HepG2 (cell line): Measurements from ENCODE around the gene CYTH1. TPM values are rescaled to one million over a fixed set of nuclear protein-coding genes. Genes with fewer than 3 reads are reported as not detected.

Experiments
- BCL6 ChIP-seq: IDR thresholded peaks from 2 replicates; pipeline ENCODE4 v1.6.1; 2016; ENCODE audit warnings: missing genetic modification reagents, missing compliant biosample characterization
- CBX1 ChIP-seq: IDR thresholded peaks from one replicate; pipeline ENCODE4 v1.6.1; 2016; ENCODE audit warnings: antibody characterized with exemption, low read depth
- CERS6 ChIP-seq: sonication (generic); formaldehyde crosslinking; IDR thresholded peaks from 2 replicates; pipeline ENCODE4 v1.5.0; 2020; ENCODE audit warnings: missing genetic modification reagents
- FOSL1 ChIP-seq: sonication (generic); formaldehyde crosslinking; IDR thresholded peaks from 2 replicates; pipeline ENCODE4 v1.9.0; 2021; ENCODE audit warnings: missing genetic modification reagents, borderline replicate concordance
- HOXA9 ChIP-seq: sonication (generic); formaldehyde crosslinking; IDR thresholded peaks from 2 replicates; pipeline ENCODE4 v1.8.1; 2022; ENCODE audit warnings: missing genetic modification reagents, mild to moderate bottlenecking, moderate library complexity, borderline replicate concordance
- JUN ChIP-seq: sonication (generic); formaldehyde crosslinking; IDR thresholded peaks from 2 replicates; pipeline ENCODE4 v1.4.0; 2020; ENCODE audit warnings: mild to moderate bottlenecking, missing genetic modification reagents
- MLXIP ChIP-seq: sonication (generic); formaldehyde crosslinking; IDR thresholded peaks from 2 replicates; pipeline ENCODE4 v1.9.0; 2021; ENCODE audit warnings: missing genetic modification reagents, borderline replicate concordance
- MTERF4 ChIP-seq: sonication (generic); formaldehyde crosslinking; IDR thresholded peaks from 2 replicates; pipeline ENCODE4 v1.8.0; 2023; ENCODE audit warnings: mild to moderate bottlenecking, missing genetic modification reagents
- MZF1 ChIP-seq: sonication (generic); formaldehyde crosslinking; IDR thresholded peaks from 2 replicates; pipeline ENCODE4 v1.8.1; 2023; ENCODE audit warnings: mild to moderate bottlenecking, missing genetic modification reagents, borderline replicate concordance
- NFE2L2 ChIP-seq: fragments of 150-350 bp; IDR thresholded peaks from 2 replicates; pipeline ENCODE4 v1.6.1; 2014; ENCODE audit warnings: low read length
- SOX13 ChIP-seq, 3 experiments: fragments of 450-650 bp in 1 of 3; sonication (generic) in 1 of 3; formaldehyde crosslinking in 1 of 3; IDR thresholded peaks in 2 of 3; conservative IDR thresholded peaks in 1 of 3; 2 replicates each; pipeline versions ENCODE4 v1.5.0 to v1.6.1; 2016 to 2020; ENCODE audit warnings: antibody characterized with exemption in 1 of 3, mild to moderate bottlenecking in 1 of 3, missing compliant biosample characterization in 1 of 3, missing genetic modification reagents in 1 of 3, moderate library complexity in 1 of 3
- SOX5 ChIP-seq: IDR thresholded peaks from 2 replicates; pipeline ENCODE4 v1.6.1; 2016; ENCODE audit warnings: borderline replicate concordance
- SRF ChIP-seq: IDR thresholded peaks from 2 replicates; pipeline ENCODE4 v1.6.1; 2011; ENCODE audit warnings: mild to moderate bottlenecking, low read depth, low read length, moderate library complexity
- TOE1 ChIP-seq: sonication (generic); formaldehyde crosslinking; IDR thresholded peaks from 2 replicates; pipeline ENCODE4 v1.4.0; 2020; ENCODE audit warnings: mild to moderate bottlenecking, missing genetic modification reagents
- U2AF2 ChIP-seq: fragments of 200-400 bp; formaldehyde crosslinking; IDR thresholded peaks from 2 replicates; pipeline ENCODE4 v1.6.1; 2017; ENCODE audit warnings: low read depth, mild to moderate bottlenecking, low read length
- XRCC5 ChIP-seq: fragments of 200-400 bp; formaldehyde crosslinking; optimal IDR thresholded peaks from 2 replicates; pipeline ENCODE3; 2017; ENCODE audit warnings: mild to moderate bottlenecking, low read length
- ZBTB25 ChIP-seq: IDR thresholded peaks from 2 replicates; pipeline ENCODE4 v1.6.1; 2018; ENCODE audit warnings: missing genetic modification reagents
- ZBTB8A ChIP-seq: sonication (generic); formaldehyde crosslinking; IDR thresholded peaks from 2 replicates; pipeline ENCODE4 v1.4.0; 2020; ENCODE audit warnings: mild to moderate bottlenecking, low read depth, missing genetic modification reagents, borderline replicate concordance
- ZNF12 ChIP-seq: sonication (generic); formaldehyde crosslinking; IDR thresholded peaks from 2 replicates; pipeline ENCODE4 v1.5.0; 2020; ENCODE audit warnings: missing genetic modification reagents
- ZNF557 ChIP-seq: sonication (generic); formaldehyde crosslinking; IDR thresholded peaks from 2 replicates; pipeline ENCODE4 v1.4.0; 2020; ENCODE audit warnings: missing genetic modification reagents
- ZNF563 ChIP-seq: sonication (generic); formaldehyde crosslinking; IDR thresholded peaks from 2 replicates; pipeline ENCODE4 v1.8.0; 2022; ENCODE audit warnings: mild to moderate bottlenecking, moderate library complexity, missing genetic modification reagents
- ZNF776 ChIP-seq: sonication (generic); formaldehyde crosslinking; IDR thresholded peaks from 2 replicates; pipeline ENCODE4 v1.4.0; 2020; ENCODE audit warnings: mild to moderate bottlenecking, missing genetic modification reagents
- ZNF816 ChIP-seq: sonication (generic); formaldehyde crosslinking; IDR thresholded peaks from 2 replicates; pipeline ENCODE4 v1.8.0; 2022; ENCODE audit warnings: missing genetic modification reagents, mild to moderate bottlenecking, borderline replicate concordance
- ZSCAN20 ChIP-seq: sonication (generic); formaldehyde crosslinking; IDR thresholded peaks from 2 replicates; pipeline ENCODE4 v1.4.0; 2020; ENCODE audit warnings: missing genetic modification reagents, mild to moderate bottlenecking, borderline replicate concordance
- polyA plus RNA-seq, 8 experiments: library from polyadenylated mRNA; depleted of rRNA in 3 of 8; stranded (reverse) in 7 of 8; unstranded in 1 of 8; fragments of >200 nt; fragmentation: Illumina TruSeq in 4 of 8; extraction: Trizol in 4 of 8; gene quantifications; 2 replicates each; pipeline versions ENCODE4 v1.2.1 to v1.2.3, GENCODE V29; 2011 to 2016; ENCODE audit warnings: low read depth in 4 of 8, missing spikeins in 1 of 8, mixed read lengths in 1 of 8; ENCODE audit not compliant: insufficient read depth in 1 of 8
- total RNA-seq, 5 experiments: library from RNA; depleted of rRNA; stranded (reverse); fragments of >200 nt; fragmentation: Illumina TruSeq; extraction: Trizol; gene quantifications; 2 replicates each; pipeline ENCODE4 v1.2.3, GENCODE V29; 2016; ENCODE audit warnings: low read depth in 1 of 5

Gene CYTH1
- total and polyA plus RNA-seq, 2 of the 13 experiments (the other 11 are each of a cell fraction or from before 2014, with no cell fraction given), result 20.1 to 48.9 TPM

- TF ChIP-seq MLXIP, result no peak
- TF ChIP-seq U2AF2, result no peak
- no peak for TF ChIP-seq FOSL1 (CRISPR knock-in tag)
- TF ChIP-seq ZNF816 (CRISPR knock-in tag), result peak; percentile 76; the same call in 1 of the 2 replicates
- TF ChIP-seq TOE1 (CRISPR knock-in tag), result no peak
- no peak for TF ChIP-seq JUN
- peak; percentile 75; the same call in 1 of the 2 replicates for TF ChIP-seq ZSCAN20
- TF ChIP-seq CBX1, result no peak
- TF ChIP-seq ZBTB8A (CRISPR knock-in tag), result no peak
- TF ChIP-seq ZNF12, result no peak
- no peak; the same call in 1 of the 2 replicates for TF ChIP-seq HOXA9
- 0 out of 2 replicates have a peak, but pooled peaks have one; percentile 67 for TF ChIP-seq ZNF563 (CRISPR knock-in tag)
- peak; percentile 53 for TF ChIP-seq XRCC5
- TF ChIP-seq SOX13 (IDR thresholded peaks at IDR 0.05), result no peak
- TF ChIP-seq SOX13 (CRISPR knock-in tag; conservative IDR thresholded peaks at IDR 0.05 in 1 of 2, IDR thresholded peaks at IDR 0.05 in 1 of 2), result no peak
- no peak for TF ChIP-seq MZF1 (CRISPR knock-in tag)
- no peak for TF ChIP-seq CERS6 (CRISPR knock-in tag)
- peak; percentile 36; the same call in 1 of the 2 replicates for TF ChIP-seq ZBTB25
- TF ChIP-seq NFE2L2, result no peak
- no peak for TF ChIP-seq ZNF776 (CRISPR knock-in tag)
- TF ChIP-seq ZNF557 (CRISPR knock-in tag), result no peak
- TF ChIP-seq SOX5, result no peak
- no peak for TF ChIP-seq SRF
- 0 out of 2 replicates have a peak, but pooled peaks have one; percentile 57 for TF ChIP-seq MTERF4 (CRISPR knock-in tag)
- TF ChIP-seq BCL6 (CRISPR knock-in tag), result no peak
Measured at GRCh38 chr17:78781104-78781892, 775 bp downstream of the CYTH1 start (continued).
